ENCODE results near the gene THOP1. TPM values are rescaled to one million over a fixed set of nuclear protein-coding genes. Genes with fewer than 3 reads are reported as not detected.

THOP1 gene
- total and polyA plus RNA-seq, 4 donors, result 23.8 to 71.9 (median 64.6) TPM

GRCh38 chr19:2812414-2813234, 27.3 kb downstream of the THOP1 start:
- TF ChIP-seq, protein P1, sequence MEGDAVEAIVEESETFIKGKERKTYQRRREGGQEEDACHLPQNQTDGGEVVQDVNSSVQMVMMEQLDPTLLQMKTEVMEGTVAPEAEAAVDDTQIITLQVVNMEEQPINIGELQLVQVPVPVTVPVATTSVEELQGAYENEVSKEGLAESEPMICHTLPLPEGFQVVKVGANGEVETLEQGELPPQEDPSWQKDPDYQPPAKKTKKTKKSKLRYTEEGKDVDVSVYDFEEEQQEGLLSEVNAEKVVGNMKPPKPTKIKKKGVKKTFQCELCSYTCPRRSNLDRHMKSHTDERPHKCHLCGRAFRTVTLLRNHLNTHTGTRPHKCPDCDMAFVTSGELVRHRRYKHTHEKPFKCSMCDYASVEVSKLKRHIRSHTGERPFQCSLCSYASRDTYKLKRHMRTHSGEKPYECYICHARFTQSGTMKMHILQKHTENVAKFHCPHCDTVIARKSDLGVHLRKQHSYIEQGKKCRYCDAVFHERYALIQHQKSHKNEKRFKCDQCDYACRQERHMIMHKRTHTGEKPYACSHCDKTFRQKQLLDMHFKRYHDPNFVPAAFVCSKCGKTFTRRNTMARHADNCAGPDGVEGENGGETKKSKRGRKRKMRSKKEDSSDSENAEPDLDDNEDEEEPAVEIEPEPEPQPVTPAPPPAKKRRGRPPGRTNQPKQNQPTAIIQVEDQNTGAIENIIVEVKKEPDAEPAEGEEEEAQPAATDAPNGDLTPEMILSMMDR (IDR thresholded peaks at IDR 0.05; ENCODE audit: control extremely low read depth, extremely low read depth), result no peak
- ATAC-seq (ENCODE audit: insufficient read depth, low FRiP score) (no peak), DNase-seq (no peak)
- Histone ChIP-seq H3K9me3 (ENCODE audit: control insufficient read depth in 4 of 4, insufficient read depth in 3 of 4, low read length in 3 of 4) (no peaks in the 10 kb centered on the region), H3K27ac (ENCODE audit: low read depth in 1 of 2, low read length in 1 of 2) (no peak overlapping the region), H3K9ac (ENCODE audit: insufficient read depth in 1 of 2, low read length in 2 of 2) (no peak overlapping the region), H3K27me3 (ENCODE audit: control insufficient read depth in 3 of 3, insufficient read depth in 3 of 3, low read length in 2 of 3) (no peaks in the 10 kb centered on the region), H3K4me3 (no peak overlapping the region), H3K36me3 (ENCODE audit: control insufficient read depth in 4 of 4, insufficient read depth in 4 of 4, low read length in 4 of 4) (peaks cover 0 to 46% (median 4%) of the 10 kb centered on the region in 4 donors), H3K4me1 (ENCODE audit: control insufficient read depth in 5 of 5, insufficient read depth in 5 of 5, low read length in 5 of 5) (no peaks in the 10 kb centered on the region)
- 93 to 94% methylated on average over 37 of the region's 37 CpGs for WGBS, 2 donors

DNA sequence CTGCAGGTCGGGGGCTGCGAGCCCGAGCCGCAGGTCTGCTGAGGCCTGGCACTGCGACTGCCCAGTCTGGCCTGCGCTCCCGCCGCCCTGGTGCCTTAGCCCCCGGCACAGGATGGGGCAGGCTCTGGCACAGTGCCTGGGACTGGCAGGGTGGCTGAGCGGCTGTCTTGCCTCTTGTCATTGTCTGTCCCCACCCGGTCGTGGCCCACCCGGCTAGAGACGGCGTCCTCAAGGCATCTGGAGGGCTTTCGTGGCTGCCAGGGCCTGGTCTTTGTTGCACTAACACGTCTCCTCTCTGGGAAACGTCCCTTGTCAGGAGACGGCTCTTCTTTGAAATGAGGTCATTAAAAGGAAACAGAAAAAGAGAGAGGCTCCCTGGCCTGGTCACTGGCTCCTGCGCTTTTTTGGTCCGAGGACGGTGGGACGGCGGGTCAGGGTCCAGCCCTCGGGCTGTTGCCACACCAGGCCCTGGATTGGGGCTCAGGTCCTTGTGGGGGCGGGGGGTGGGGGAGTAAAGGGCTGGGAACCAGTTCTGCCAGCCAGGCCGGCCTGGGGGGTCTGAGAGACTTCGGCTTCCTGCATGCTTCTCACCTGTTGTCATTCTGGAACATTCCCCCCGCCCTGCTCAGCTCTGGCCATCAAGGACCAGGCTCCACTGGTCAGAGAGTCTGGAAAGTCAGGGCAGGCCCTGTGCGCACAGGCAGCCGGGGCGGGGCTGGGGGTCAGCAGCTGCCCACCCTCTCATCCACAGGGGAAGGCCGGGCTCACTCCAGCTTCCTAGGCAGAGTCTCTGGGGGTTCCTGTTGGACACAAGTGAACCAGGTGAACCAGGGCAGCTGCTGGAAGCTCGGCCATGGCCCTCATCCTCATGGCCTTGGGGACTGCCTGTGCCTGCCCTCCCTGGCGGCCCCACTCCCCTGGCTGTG, 28.2 kb downstream of the THOP1 start:
- H3K9me3 ChIP-seq (ENCODE audit: control insufficient read depth in 4 of 4, insufficient read depth in 3 of 4, low read length in 3 of 4), result no peaks in the 10 kb centered on the region
- H3K27ac ChIP-seq (ENCODE audit: low read depth in 1 of 2, low read length in 1 of 2), result no peak overlapping the region
- H3K4me1 ChIP-seq (ENCODE audit: control insufficient read depth in 5 of 5, insufficient read depth in 5 of 5, low read length in 5 of 5), result no peaks in the 10 kb centered on the region
- TF ChIP-seq, protein P1 (IDR thresholded peaks at IDR 0.05; ENCODE audit: control extremely low read depth, extremely low read depth), result no peak
- peaks cover 0 to 38% (median 3%) of the 10 kb centered on the region in 4 donors for H3K36me3 ChIP-seq (ENCODE audit: control insufficient read depth in 4 of 4, insufficient read depth in 4 of 4, low read length in 4 of 4)
- H3K4me3 ChIP-seq, result no peak overlapping the region
- no peaks in the 10 kb centered on the region for H3K27me3 ChIP-seq (ENCODE audit: control insufficient read depth in 3 of 3, insufficient read depth in 3 of 3, low read length in 2 of 3)
- 88 to 91% methylated on average over 35 of the region's 35 CpGs for WGBS, 2 donors
- no peak for ATAC-seq (ENCODE audit: insufficient read depth, low FRiP score)
- DNase-seq, result peak in 1 of 3 donors; percentile 31
- no peak overlapping the region for H3K9ac ChIP-seq (ENCODE audit: insufficient read depth in 1 of 2, low read length in 2 of 2)

DNA sequence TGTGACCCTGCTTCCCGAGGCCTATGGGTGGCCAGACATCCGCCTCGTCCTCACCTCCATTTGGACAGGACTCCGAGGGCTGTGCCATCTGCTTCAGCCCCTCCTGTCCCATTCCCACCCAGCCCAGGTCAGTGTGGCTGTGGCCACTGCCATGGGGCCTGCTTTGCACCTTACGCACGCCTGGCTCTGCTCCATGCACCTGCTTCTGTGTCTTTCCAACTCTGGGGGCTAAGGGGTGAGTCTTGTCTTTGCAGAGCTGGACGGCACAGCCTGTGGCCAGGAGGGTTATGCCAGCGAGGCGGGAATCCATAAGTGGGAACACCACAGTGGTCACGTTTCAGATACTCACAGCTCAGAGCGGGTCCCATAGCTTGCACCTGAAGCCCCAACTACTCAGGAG, 29.1 kb downstream of the THOP1 start:
- H3K27ac ChIP-seq (ENCODE audit: low read depth in 1 of 2, low read length in 1 of 2), result no peak overlapping the region
- no peak for DNase-seq
- TF ChIP-seq, protein P1 (IDR thresholded peaks at IDR 0.05; ENCODE audit: control extremely low read depth, extremely low read depth), result no peak
- peaks cover 0 to 30% (median 1%) of the 10 kb centered on the region in 4 donors for H3K36me3 ChIP-seq (ENCODE audit: control insufficient read depth in 4 of 4, insufficient read depth in 4 of 4, low read length in 4 of 4)
- no peak overlapping the region for H3K9ac ChIP-seq (ENCODE audit: insufficient read depth in 1 of 2, low read length in 2 of 2)
- no peak overlapping the region for H3K4me3 ChIP-seq
- no peak for ATAC-seq (ENCODE audit: insufficient read depth, low FRiP score)
- H3K4me1 ChIP-seq (ENCODE audit: control insufficient read depth in 5 of 5, insufficient read depth in 5 of 5, low read length in 5 of 5), result no peaks in the 10 kb centered on the region
- no peaks in the 10 kb centered on the region for H3K9me3 ChIP-seq (ENCODE audit: control insufficient read depth in 4 of 4, insufficient read depth in 3 of 4, low read length in 3 of 4)
- 95 to 96% methylated on average over 11 of the region's 11 CpGs for WGBS, 2 donors
- no peaks in the 10 kb centered on the region for H3K27me3 ChIP-seq (ENCODE audit: control insufficient read depth in 3 of 3, insufficient read depth in 3 of 3, low read length in 2 of 3)

Measured in lung (tissue), 12 donors.